A549 (cell line): ENCODE measurements around the gene IL2RA.

Experiments
- CEBPB ChIP-seq, 2 experiments: fragments of >200 bp in 1 of 2; sonication (Bioruptor Twin) in 1 of 2; formaldehyde crosslinking in 1 of 2; IDR thresholded peaks; 2 replicates each; pipeline ENCODE4 v1.6.1; 2012 to 2016
- NR3C1 ChIP-seq: fragments of >200 bp; sonication (Bioruptor Twin); formaldehyde crosslinking; IDR thresholded peaks from 3 replicates; pipeline ENCODE4 v1.6.1; 2017
- TF ChIP-seq, protein P1 (sequence below): fragments of >200 bp; sonication (Bioruptor Twin); formaldehyde crosslinking; IDR thresholded peaks from 3 replicates; pipeline ENCODE4 v1.5.1; 2016

- no peak for TF ChIP-seq CEBPB (IDR thresholded peaks at IDR 0.05)
- TF ChIP-seq, protein P1, sequence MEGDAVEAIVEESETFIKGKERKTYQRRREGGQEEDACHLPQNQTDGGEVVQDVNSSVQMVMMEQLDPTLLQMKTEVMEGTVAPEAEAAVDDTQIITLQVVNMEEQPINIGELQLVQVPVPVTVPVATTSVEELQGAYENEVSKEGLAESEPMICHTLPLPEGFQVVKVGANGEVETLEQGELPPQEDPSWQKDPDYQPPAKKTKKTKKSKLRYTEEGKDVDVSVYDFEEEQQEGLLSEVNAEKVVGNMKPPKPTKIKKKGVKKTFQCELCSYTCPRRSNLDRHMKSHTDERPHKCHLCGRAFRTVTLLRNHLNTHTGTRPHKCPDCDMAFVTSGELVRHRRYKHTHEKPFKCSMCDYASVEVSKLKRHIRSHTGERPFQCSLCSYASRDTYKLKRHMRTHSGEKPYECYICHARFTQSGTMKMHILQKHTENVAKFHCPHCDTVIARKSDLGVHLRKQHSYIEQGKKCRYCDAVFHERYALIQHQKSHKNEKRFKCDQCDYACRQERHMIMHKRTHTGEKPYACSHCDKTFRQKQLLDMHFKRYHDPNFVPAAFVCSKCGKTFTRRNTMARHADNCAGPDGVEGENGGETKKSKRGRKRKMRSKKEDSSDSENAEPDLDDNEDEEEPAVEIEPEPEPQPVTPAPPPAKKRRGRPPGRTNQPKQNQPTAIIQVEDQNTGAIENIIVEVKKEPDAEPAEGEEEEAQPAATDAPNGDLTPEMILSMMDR, result no peak
- TF ChIP-seq NR3C1, result no peak
Observed at GRCh38 chr10:6065406-6065805, 3.2 kb upstream of the IL2RA start.
